Erythroblast (primary cell): Measurements from ENCODE around the gene TNFRSF14.

Source experiments
- GATA1 ChIP-seq: IDR thresholded peaks from 2 replicates; pipeline ENCODE4 v1.6.1; 2011; ENCODE audit warnings: low read depth, mild to moderate bottlenecking, control low read depth, low read length, moderate library complexity
- POLR2A ChIP-seq: IDR thresholded peaks from 2 replicates; pipeline ENCODE4 v1.6.1; 2011; ENCODE audit warnings: mild to moderate bottlenecking, low read length

DNA sequence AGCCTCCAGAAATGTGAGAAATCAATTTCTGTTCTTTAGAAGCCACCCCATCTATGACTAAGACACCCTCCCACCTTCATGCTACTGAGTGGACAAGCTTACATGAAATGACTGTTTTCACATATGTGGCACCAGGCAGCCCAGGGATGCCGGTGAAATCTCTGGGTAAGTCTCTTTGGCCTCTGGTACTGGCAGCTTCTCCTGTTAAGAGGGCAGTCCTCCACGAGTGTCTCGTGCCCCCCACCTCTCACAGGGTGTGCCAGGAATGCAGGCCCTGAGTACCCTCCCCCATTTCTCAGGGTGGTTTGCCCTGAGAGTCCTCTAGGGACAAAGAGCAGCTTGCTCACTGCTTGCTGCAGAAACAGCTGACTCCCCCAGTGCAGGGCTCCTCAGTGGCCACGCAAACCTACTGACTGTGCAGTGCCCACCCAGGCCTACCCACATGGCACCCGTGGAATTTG lies 27.2 kb downstream of the TNFRSF14 start:
- TF ChIP-seq POLR2A (no peak), GATA1 (no peak)
